ENCODE data around the gene RNF19B. TPM values are rescaled to one million over a fixed set of nuclear protein-coding genes. Genes with fewer than 3 reads are reported as not detected.
"Not testable (repeated sequence)": the region's sequence is repeated elsewhere in the genome, so short reads cannot be mapped to it uniquely, and the experiment has no call there.

The RNF19B gene
- total RNA-seq, 1 donor from 2014 or later: 45.3 TPM

- ATAC-seq: no peak
Measured at GRCh38 chr1:32927441-32927840, 37.2 kb downstream of the RNF19B start.

DNA sequence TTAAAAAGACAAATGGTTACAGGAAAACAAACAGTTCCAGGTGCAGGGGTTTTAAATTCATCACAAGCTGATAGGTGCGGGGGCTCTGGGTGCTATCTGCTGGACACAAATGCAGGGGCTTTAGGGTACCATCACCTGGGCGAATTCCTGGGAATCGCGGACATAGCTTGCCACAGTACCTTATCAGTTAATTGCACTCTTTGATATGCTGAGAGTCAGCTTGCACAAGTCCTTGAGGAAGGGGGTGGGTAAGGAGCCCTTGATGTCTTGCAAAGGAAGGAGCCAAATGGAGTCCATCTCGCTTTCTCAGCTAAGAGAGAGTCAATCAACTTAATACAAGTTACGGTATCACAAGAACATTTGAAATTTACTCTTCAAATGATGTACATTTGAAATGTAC, 38.0 kb downstream of the RNF19B start:
- ATAC-seq: no peak

DNA sequence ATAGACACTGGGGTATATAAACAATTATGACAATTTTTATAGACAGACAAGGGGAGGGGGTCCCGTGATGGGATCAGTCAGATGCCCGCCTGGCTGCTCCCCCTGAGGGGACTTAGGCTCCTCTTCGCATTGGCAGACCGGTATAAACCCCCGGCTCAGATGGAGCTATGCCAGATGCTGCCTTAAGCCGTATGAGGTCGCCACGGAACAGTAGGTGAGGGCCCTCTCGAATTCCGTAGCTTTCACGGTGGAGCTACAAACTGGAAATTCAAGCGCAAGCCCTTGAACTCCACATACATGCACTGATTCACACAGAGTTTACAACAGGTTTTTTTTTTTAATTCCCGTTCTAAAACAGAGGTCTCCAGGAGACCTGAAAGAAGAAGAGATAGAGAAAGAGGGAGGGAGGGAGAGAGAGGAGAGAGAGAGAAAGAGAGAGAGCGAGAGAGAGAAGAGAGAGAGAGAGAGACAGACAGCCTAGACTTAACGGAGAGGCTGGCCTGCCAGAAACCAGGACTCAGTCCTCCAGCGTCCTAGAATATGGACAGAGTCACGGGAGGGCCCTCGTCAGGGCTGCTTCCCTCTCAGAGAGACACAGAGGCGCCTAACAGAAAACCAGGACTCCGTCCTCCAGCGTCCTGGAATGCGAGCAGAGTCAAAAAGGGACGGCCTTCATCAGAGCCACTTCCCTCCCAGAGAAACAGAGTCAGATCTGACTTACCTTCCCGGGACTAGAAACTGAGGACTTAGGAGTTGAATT, 39.0 kb downstream of the RNF19B start:
- ATAC-seq: no peak

DNA sequence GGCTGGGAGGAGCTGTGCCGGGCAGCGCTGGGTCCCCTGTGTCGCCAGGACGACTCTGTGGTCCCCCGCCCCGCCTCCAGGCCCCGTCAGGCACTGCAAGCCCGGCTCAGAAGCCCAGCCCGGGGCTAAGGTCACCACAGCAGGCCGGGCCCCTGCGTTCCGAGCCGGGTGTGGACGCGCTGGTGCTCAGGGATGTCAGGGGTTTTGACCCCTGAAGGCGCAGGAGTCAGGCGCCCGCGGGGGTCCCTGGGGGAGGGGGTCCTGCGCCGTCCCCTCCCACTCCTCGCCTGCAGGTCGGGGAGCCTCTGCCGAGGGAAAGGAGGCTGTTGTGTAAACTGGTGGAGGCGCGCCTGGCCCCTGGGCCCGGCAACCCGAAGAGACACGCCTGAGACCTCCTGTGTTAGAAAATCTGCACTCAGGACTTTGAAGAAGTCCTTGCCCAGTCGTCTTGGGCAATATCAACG, 39.7 kb downstream of the RNF19B start:
- peak; percentile 34 for ATAC-seq

DNA sequence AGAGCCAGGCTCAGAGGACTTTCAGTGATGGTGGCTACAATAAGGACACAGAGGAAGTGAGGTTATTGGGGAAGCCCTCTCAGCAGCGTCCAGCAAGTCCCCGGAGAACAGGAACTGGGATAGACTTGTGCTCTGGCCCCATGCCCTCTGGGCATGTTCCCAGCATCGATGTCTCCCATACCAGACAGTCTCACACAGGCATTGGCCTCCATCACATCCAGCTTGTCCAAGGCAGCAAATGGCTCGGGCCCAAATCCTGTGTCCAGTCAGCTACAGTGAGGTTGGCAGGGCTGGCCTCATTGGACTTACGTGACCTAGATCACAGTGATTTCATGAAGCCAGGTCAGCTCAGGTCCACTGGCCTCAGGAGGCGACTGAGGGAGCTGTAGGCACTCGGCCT, 43.8 kb downstream of the RNF19B start:
- no peak for ATAC-seq

GRCh38 chr1:32919811-32920733, 44.5 kb downstream of the RNF19B start:
- ATAC-seq: no peak

DNA sequence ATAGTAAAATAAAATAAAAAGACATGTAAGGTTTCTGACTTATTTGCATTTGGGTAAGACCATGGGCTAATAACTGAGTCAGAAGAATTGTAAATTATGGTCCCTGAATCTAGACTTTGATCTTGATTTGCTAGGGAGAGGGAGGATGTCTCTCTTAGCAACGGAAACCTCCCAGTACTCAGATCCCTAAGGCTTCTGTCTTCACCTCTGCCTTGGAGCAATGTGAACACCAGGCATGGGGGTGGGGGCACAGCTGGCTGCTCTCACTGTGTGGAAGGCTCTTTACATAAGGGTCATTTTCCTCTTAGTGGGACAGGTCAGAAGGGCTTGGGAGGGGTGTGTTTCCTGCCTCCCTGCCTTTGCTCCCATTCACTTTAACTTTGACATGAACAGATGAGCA, 46.4 kb downstream of the RNF19B start:
- ATAC-seq: no peak

DNA sequence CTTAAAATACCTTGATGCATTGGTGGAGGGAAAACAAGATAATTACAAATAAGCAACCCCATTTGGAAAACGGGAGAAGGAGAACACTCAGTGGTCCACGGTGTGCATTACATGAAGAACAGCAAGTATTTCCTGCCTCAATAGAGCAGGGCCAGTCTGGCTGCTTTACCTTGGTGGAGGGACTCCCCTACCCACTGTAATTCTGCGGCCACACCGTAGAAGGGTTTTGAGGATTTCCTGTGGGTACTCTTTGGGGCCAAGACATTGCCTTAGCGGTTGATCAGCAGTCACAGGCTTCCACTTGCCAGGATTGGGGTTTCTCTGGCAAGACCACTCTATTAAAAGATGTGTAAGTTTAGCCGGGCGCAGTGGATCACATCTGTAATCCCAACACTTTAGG, 47.1 kb downstream of the RNF19B start:
- ATAC-seq: no peak

GRCh38 chr1:32915766-32916706, 48.6 kb downstream of the RNF19B start:
- ATAC-seq: no peak

DNA sequence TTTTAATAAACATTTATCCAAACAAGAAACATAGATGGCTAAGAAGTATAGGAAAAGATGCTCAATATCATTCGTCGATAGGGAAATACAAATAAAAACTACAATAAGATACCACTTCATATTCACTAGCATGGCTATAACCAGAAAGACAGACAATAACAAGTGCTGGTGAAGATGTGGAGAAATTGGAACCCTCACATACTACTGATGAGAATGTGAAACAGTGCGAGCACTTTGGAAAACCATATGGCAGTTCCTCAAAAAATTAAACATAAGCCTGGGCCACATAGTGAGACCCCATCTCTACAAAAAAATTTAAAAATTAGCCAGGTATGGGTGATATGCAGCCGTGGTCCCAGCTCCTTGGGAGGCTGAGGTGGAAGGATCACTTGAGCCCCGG, 54.3 kb downstream of the RNF19B start:
- ATAC-seq: no peak

DNA sequence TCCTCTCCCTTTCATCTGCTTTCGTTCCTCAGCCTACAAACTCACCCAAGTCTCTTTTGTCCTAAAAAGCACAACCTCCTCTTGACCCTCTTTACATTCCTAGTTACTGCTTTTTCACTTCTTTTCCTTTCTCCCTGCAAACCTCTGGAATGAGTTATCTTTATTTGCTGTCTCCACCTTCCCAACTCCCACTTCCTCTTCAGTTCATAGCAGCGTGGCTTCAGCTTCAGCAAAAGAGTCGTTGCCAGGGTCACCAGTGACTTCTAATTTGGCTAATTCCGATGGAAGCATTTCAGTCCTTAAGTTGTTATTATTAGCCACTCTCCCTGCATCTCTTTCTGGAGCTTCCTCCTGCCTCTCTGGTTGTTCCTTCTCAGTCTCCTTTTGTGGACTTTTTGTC, 57.2 kb downstream of the RNF19B start:
- no peak for ATAC-seq

DNA sequence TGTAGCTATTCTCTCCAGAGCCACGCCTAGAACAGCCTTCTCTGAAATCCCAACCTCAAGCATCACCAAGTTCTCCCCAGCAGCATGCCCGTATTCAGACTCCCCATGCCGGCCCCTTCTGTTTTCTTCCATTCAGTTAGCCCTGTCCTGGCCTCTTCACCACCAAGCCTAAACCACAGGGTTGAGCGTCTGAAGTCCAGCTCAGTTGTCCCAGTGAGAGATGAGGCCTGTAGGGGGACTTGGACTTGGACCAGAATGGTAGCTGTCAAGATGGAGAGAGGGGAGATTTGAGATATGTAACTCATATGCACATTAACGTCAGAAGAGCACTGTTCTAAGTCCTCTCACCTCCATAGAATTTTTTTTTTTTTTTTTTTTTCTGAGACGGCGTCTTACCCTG, 58.0 kb downstream of the RNF19B start:
- ATAC-seq: no peak

- ATAC-seq: not testable (repeated sequence)
Measured at GRCh38 chr1:32905588-32905987, 59.0 kb downstream of the RNF19B start.

- no peak for ATAC-seq
Measured at GRCh38 chr1:32904797-32905196, 59.8 kb downstream of the RNF19B start.

DNA sequence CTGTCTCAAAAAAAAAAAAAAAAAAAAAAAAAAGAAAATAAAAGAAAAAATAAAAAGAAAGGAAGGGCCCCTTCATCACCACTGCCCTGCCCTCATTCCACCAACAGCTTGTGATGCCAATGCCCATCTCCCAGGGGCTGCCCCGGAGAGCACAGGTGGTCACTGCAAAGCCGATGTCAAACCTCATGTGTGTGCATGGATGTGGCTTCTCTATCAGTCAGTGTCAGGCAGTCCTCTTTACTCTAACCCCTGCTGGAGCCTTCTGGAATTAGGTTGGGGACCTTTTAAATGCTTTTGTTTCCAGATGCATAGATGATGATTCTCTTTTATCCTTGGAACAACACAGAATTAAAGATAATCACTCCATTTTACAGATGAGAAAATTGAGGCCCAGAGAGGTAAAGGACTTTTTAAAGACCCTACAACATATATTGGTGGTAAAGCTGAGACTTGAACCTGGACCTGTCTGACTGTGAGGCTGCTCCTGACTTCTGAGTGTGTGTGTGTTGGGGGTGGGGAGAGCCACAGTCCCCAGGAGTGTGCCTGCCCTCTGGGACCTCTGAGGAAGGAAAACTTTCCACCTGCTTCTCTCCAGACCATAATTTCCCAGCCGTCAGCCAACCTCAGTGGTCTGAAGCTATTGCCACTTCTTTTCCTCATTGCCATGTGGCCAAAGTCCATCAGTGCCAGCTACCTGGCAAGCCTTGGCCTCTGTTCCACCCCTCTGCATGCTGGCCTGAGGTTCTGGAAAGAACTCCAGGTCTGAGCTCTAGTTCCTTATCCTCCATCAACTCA, 60.4 kb downstream of the RNF19B start:
- ATAC-seq: no peak

DNA sequence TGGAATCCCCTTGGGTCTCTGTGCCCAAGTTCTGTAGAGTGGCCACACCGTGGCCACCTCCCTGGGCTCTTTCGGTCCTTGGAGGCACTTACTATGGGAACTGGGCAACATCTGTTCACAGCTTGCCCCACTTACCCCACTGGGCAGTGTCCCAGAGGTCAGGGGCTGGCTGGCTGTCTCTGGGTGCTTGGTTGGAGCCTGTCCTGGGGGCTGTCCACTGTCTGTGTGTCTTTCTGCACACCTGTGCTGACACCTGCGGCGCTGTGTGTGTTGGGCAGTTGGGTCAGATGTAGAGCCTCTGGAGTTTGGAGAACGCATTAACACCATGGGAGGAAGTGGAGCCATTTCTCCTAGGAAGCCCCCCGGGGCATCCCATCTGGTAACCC, 62.1 kb downstream of the RNF19B start:
- ATAC-seq: no peak

- no peak for ATAC-seq
Measured at GRCh38 chr1:32901823-32902534, 62.6 kb downstream of the RNF19B start.

GRCh38 chr1:32900956-32901822, 63.4 kb downstream of the RNF19B start, which contains the start of gene TMEM54:
Gene TMEM54 (minus strand): TSS chr1:32901389. CDS start chr1:32901238, 151 bp downstream.
- ATAC-seq: peak; percentile 88

DNA sequence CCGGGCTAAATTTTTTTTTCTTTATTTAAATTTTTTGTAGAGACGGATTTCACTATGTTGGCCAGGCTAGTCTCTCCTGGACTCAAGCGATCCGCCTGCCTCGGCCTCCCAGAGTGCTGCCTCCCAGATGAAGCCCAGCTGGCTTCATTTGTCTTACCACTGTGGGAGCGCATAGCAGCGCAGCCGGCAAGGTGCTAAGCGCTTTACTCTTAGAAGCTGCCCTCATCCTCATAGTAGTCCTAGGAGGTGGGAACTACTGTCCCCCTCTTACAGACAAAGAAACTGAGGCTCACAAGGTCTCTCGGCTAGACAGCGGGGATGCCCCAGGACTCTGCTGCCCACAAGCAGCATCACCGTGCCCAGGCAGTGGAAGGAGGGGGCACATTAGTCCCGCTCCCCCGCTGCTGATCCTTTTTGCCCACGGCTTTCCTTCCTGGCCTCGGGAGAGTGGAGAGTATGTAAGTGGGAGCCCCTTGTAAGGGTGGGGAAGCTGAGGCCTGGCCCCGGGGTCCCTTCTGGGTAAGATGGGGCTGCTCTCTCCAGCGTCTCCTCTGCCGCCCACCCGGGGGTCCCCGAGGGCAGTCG, 64.1 kb downstream of the RNF19B start:
- peak; percentile 4 for ATAC-seq
